Right lobe of liver (tissue), 4 donors: ENCODE results near the gene LRRC63.

Experiments used
- POLR2A ChIP-seq: fragments of 450-650 bp; IDR thresholded peaks from one replicate; pipeline ENCODE4 v1.6.1; 2017; ENCODE audit warnings: antibody characterized with exemption, mild to moderate bottlenecking
- TF ChIP-seq, protein P1 (sequence below), 4 donors: fragments of 200-600 bp in 3 of 4; fragments of 450-650 bp in 1 of 4; IDR thresholded peaks; one replicate each; pipeline versions ENCODE4 v1.5.1 to v1.8.0; 2016 to 2022; ENCODE audit warnings: antibody characterized with exemption in 4 of 4, mild to moderate bottlenecking in 2 of 4
- donor health status: DM: no; HTN: no; CAD: no.
- donor health status: DM: no; HTN: no; CAD: no.
- donor health status: DM: no; HTN: yes; CAD: no.

GRCh38 chr13:46182491-46182877, 29.2 kb upstream of the LRRC63 start:
- TF ChIP-seq, protein P1, sequence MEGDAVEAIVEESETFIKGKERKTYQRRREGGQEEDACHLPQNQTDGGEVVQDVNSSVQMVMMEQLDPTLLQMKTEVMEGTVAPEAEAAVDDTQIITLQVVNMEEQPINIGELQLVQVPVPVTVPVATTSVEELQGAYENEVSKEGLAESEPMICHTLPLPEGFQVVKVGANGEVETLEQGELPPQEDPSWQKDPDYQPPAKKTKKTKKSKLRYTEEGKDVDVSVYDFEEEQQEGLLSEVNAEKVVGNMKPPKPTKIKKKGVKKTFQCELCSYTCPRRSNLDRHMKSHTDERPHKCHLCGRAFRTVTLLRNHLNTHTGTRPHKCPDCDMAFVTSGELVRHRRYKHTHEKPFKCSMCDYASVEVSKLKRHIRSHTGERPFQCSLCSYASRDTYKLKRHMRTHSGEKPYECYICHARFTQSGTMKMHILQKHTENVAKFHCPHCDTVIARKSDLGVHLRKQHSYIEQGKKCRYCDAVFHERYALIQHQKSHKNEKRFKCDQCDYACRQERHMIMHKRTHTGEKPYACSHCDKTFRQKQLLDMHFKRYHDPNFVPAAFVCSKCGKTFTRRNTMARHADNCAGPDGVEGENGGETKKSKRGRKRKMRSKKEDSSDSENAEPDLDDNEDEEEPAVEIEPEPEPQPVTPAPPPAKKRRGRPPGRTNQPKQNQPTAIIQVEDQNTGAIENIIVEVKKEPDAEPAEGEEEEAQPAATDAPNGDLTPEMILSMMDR (IDR thresholded peaks at IDR 0.05), result no peak
- TF ChIP-seq POLR2A, result no peak
